ENCODE data around the gene ERG.

ERG gene

DNA sequence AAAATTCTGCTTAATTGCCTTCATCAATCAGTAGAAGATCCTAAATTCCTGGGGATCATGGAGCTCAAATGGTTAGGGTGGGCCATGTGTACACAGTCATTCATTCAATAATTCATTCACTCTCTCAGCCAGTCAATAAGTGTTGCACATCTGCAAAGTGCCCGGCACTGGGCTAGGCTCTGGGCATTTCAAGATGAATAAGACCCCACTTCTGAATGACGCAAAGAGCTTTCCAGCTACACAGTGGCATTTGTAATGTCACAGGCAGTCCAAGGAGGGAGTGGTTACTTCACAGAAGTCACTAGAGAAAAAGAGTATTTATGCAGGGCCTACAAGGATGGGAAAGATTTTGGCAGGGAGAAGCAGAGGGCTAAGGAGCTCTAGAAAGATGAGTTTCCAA is 148.3 kb downstream of the ERG start:
- Histone ChIP-seq H3K27me3 (replicated peaks in 2 of 5; ENCODE audit: control insufficient read depth in 4 of 5, insufficient read depth in 5 of 5, low read length in 4 of 5) (peaks cover 0 to 7% (median 0%) of the 10 kb centered on the region in 5 experiments), H3K9me3 (ENCODE audit: control extremely low read depth in 1 of 5, control insufficient read depth in 4 of 5, insufficient read depth in 2 of 5, low read depth in 1 of 5, low read length in 4 of 5) (no peaks in the 10 kb centered on the region), H3K36me3 (ENCODE audit: control insufficient read depth in 4 of 4, insufficient read depth in 4 of 4, low read length in 3 of 4) (no peaks in the 10 kb centered on the region), H3K27ac (ENCODE audit: insufficient read depth in 1 of 2, low read depth in 1 of 2, low read length in 2 of 2, poor library complexity in 1 of 2, severe bottlenecking in 2 of 2) (no peak overlapping the region), H3K4me3 (ENCODE audit: control insufficient read depth in 1 of 7, extremely low read depth in 1 of 7, insufficient read depth in 4 of 7, low read depth in 2 of 7, low read length in 6 of 7) (no peak overlapping the region), H3K4me1 (ENCODE audit: control extremely low read depth in 1 of 4, control insufficient read depth in 4 of 4, insufficient read depth in 4 of 4, low read length in 3 of 4) (peaks cover 0 to 14% (median 13%) of the 10 kb centered on the region in 4 experiments)
- CTCF ChIA-PET = interaction anchor here (1.4 to 8.9 kb wide), 5 partner anchors 14 to 191 kb away, joined by 4 to 108 read pairs (median 66); no protein-coding TSS in a partner anchor
- POLR2A ChIA-PET = no interaction called here
- WGBS (ENCODE audit: insufficient coverage) = 95% methylated on average over 2 of the region's 2 CpGs
- DNase-seq = no peak

DNA sequence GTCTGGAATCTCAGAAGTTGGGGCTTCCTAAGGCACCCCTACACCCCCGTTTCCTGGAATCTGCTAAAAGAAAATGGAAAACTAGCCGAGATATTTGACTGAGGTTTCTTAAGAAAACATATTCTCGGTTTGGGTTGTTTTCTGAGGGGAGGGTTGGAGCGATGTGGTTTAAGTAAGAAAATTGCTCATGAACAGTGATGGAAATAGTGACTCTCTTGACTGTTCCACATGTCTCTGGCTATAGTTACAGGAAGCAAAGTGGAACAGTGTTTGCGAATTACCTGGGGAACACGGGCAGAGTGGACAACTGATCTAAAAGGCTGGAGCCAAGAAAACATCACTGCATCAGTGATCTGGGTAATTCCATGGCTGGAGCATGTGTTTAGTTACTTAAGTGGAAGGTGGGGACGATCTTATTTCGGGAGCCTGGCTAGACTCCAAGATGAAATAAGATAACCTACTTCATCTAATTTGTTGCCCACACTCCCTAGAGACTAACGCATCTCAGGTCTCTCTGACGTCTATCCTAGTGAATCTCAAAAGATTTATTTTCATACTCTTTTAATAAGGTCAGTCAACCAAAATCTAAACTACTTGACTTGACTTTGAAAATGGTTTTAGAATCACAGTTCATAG is 149.0 kb downstream of the ERG start:
- ChIA-PET POLR2A (no interaction called here), CTCF (interaction anchor here (1.6 to 8.9 kb wide), 2 partner anchors 125 to 131 kb away, joined by 4 to 108 read pairs; no protein-coding TSS in a partner anchor)
- DNase-seq = no peak
- peaks cover 0 to 14% (median 13%) of the 10 kb centered on the region in 4 experiments for H3K4me1 ChIP-seq (ENCODE audit: control extremely low read depth in 1 of 4, control insufficient read depth in 4 of 4, insufficient read depth in 4 of 4, low read length in 3 of 4)
- peaks cover 0 to 7% (median 0%) of the 10 kb centered on the region in 5 experiments for H3K27me3 ChIP-seq (replicated peaks in 2 of 5; ENCODE audit: control insufficient read depth in 4 of 5, insufficient read depth in 5 of 5, low read length in 4 of 5)
- H3K27ac ChIP-seq (ENCODE audit: insufficient read depth in 1 of 2, low read depth in 1 of 2, low read length in 2 of 2, poor library complexity in 1 of 2, severe bottlenecking in 2 of 2) = no peak overlapping the region
- H3K9me3 ChIP-seq (ENCODE audit: control extremely low read depth in 1 of 5, control insufficient read depth in 4 of 5, insufficient read depth in 2 of 5, low read depth in 1 of 5, low read length in 4 of 5) = no peaks in the 10 kb centered on the region
- H3K36me3 ChIP-seq (ENCODE audit: control insufficient read depth in 4 of 4, insufficient read depth in 4 of 4, low read length in 3 of 4) = no peaks in the 10 kb centered on the region
- 93% methylated on average over 7 of the region's 10 CpGs for WGBS (ENCODE audit: insufficient coverage)
- H3K4me3 ChIP-seq (ENCODE audit: control insufficient read depth in 1 of 7, extremely low read depth in 1 of 7, insufficient read depth in 4 of 7, low read depth in 2 of 7, low read length in 6 of 7) = no peak overlapping the region

DNA sequence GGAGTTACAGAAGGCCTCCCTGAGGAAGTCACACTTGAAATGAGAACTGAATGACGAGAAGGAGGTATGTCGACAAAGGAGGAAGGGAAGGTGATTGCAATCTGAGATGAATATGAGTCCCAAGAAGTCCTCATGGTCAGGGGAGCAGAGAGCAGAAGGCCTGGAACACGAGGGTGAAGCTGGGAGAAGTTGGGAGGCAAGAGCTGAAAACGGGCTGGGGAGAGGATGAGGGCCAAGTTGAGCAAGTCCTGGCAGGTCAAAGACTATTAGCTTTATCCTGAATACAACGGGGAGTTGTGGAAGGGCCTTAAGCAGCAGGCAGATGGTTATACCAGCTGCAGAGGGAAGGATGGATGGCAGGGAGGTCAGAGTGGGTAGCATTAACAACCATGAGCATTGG is 152.0 kb downstream of the ERG start:
- Histone ChIP-seq H3K4me1 (ENCODE audit: control extremely low read depth in 1 of 4, control insufficient read depth in 4 of 4, insufficient read depth in 4 of 4, low read length in 3 of 4) (peaks cover 0 to 2% (median 0%) of the 10 kb centered on the region in 4 experiments), H3K27ac (ENCODE audit: insufficient read depth in 1 of 2, low read depth in 1 of 2, low read length in 2 of 2, poor library complexity in 1 of 2, severe bottlenecking in 2 of 2) (no peak overlapping the region), H3K9me3 (ENCODE audit: control extremely low read depth in 1 of 5, control insufficient read depth in 4 of 5, insufficient read depth in 2 of 5, low read depth in 1 of 5, low read length in 4 of 5) (no peaks in the 10 kb centered on the region), H3K27me3 (replicated peaks in 2 of 5; ENCODE audit: control insufficient read depth in 4 of 5, insufficient read depth in 5 of 5, low read length in 4 of 5) (peaks cover 0 to 5% (median 0%) of the 10 kb centered on the region in 5 experiments), H3K4me3 (ENCODE audit: control insufficient read depth in 1 of 7, extremely low read depth in 1 of 7, insufficient read depth in 4 of 7, low read depth in 2 of 7, low read length in 6 of 7) (no peak overlapping the region), H3K36me3 (ENCODE audit: control insufficient read depth in 4 of 4, insufficient read depth in 4 of 4, low read length in 3 of 4) (no peaks in the 10 kb centered on the region)
- WGBS (ENCODE audit: insufficient coverage) = 98% methylated on average over 4 of the region's 5 CpGs
- no peak for DNase-seq
- ChIA-PET POLR2A (no interaction called here), CTCF (interaction anchor here (2.1 kb wide), 1 partner anchor 10 kb away, joined by 7 read pairs; no protein-coding TSS in a partner anchor)

DNA sequence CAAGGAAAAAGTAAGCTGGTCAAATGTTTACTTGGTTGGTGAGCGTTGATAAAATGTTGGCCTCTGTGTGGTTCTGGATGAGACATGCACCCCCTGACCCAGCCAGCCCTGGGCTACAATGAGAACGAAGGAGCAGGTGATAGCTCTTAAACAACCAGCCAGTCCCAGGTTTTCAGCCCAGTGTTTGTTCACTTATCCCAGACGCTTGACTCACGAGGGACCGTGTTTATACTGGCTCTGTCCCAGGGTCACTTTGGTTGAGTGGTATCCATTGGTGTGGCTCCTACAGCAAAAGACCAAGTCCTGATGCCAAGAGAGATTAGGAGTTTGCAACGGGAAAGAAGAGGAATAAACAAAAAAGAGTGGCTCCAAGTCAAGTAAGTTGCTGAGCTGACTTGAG is 154.6 kb downstream of the ERG start:
- Histone ChIP-seq H3K9me3 (ENCODE audit: control extremely low read depth in 1 of 5, control insufficient read depth in 4 of 5, insufficient read depth in 2 of 5, low read depth in 1 of 5, low read length in 4 of 5) (no peaks in the 10 kb centered on the region), H3K27me3 (replicated peaks in 2 of 5; ENCODE audit: control insufficient read depth in 4 of 5, insufficient read depth in 5 of 5, low read length in 4 of 5) (peaks cover 0 to 2% (median 0%) of the 10 kb centered on the region in 5 experiments), H3K36me3 (ENCODE audit: control insufficient read depth in 4 of 4, insufficient read depth in 4 of 4, low read length in 3 of 4) (no peaks in the 10 kb centered on the region), H3K4me1 (ENCODE audit: control extremely low read depth in 1 of 4, control insufficient read depth in 4 of 4, insufficient read depth in 4 of 4, low read length in 3 of 4) (no peaks in the 10 kb centered on the region), H3K27ac (ENCODE audit: insufficient read depth in 1 of 2, low read depth in 1 of 2, low read length in 2 of 2, poor library complexity in 1 of 2, severe bottlenecking in 2 of 2) (no peak overlapping the region), H3K4me3 (ENCODE audit: control insufficient read depth in 1 of 7, extremely low read depth in 1 of 7, insufficient read depth in 4 of 7, low read depth in 2 of 7, low read length in 6 of 7) (no peak overlapping the region)
- POLR2A ChIA-PET = no interaction called here
- CTCF ChIA-PET = interaction anchor here (0.6 to 1.7 kb wide), 5 partner anchors 8 to 125 kb away, joined by 3 to 5 read pairs (median 4); no protein-coding TSS in a partner anchor
- WGBS (ENCODE audit: insufficient coverage) = 98% methylated on average over 5 of the region's 6 CpGs
- no peak for DNase-seq

DNA sequence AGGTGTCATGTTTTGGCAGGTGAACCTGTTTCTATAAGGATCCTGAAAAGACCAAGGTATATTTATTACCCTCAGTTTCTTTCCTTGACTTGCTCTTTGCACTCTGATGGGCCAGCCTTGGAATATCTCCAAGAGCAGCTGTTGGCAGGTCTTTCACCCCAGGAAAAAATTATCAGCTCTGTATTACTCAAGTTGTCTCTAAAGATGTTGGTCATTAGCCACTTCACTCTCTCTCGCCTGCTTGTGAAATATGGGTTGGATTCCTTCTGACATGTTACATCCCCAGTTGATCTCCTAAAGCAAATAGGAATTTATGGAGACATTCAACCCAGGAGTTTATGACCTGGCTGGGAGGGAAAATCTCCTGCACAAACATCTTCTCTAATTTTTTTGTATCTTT is 155.5 kb downstream of the ERG start:
- no peaks in the 10 kb centered on the region for H3K36me3 ChIP-seq (ENCODE audit: control insufficient read depth in 4 of 4, insufficient read depth in 4 of 4, low read length in 3 of 4)
- no peak overlapping the region for H3K27ac ChIP-seq (ENCODE audit: insufficient read depth in 1 of 2, low read depth in 1 of 2, low read length in 2 of 2, poor library complexity in 1 of 2, severe bottlenecking in 2 of 2)
- H3K4me3 ChIP-seq (ENCODE audit: control insufficient read depth in 1 of 7, extremely low read depth in 1 of 7, insufficient read depth in 4 of 7, low read depth in 2 of 7, low read length in 6 of 7) = no peak overlapping the region
- no peak for DNase-seq
- WGBS (ENCODE audit: insufficient coverage) = no CpG with 5 or more reads among the region's 1 CpG
- POLR2A ChIA-PET = no interaction called here
- CTCF ChIA-PET = interaction anchor here (1.3 to 1.7 kb wide), 3 partner anchors 9 to 21 kb away, joined by 3 to 4 read pairs (median 4); no protein-coding TSS in a partner anchor
- no peaks in the 10 kb centered on the region for H3K4me1 ChIP-seq (ENCODE audit: control extremely low read depth in 1 of 4, control insufficient read depth in 4 of 4, insufficient read depth in 4 of 4, low read length in 3 of 4)
- peaks cover 0 to 2% (median 0%) of the 10 kb centered on the region in 5 experiments for H3K27me3 ChIP-seq (replicated peaks in 2 of 5; ENCODE audit: control insufficient read depth in 4 of 5, insufficient read depth in 5 of 5, low read length in 4 of 5)
- no peaks in the 10 kb centered on the region for H3K9me3 ChIP-seq (ENCODE audit: control extremely low read depth in 1 of 5, control insufficient read depth in 4 of 5, insufficient read depth in 2 of 5, low read depth in 1 of 5, low read length in 4 of 5)

DNA sequence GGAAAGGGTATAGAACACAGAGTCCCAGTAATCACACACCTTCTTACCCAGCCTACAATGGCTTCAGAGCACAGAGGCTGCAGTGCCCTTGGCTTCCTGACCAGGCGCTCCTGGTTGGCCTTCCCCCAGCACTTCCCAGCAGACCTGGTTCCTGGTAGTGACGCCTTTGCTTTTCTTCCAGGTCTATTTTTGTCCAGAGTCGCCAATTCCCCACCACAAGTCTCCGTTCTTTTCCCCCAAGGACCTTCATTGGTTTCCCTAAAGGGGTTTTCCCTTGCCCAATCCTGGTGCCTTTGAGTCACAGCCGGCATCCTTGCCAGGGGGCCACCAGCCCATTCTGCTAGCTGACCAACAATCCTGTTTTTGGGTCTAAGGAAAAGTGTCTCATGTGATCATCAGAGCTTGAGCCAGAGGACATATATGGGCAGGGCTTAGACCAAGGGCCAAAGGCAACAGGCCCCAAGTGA is 156.7 kb downstream of the ERG start:
- ChIA-PET CTCF (no interaction called here), POLR2A (no interaction called here)
- DNase-seq = no peak
- 91% methylated on average over 5 of the region's 5 CpGs for WGBS (ENCODE audit: insufficient coverage)
- Histone ChIP-seq H3K4me1 (ENCODE audit: control extremely low read depth in 1 of 4, control insufficient read depth in 4 of 4, insufficient read depth in 4 of 4, low read length in 3 of 4) (no peaks in the 10 kb centered on the region), H3K27me3 (replicated peaks in 2 of 5; ENCODE audit: control insufficient read depth in 4 of 5, insufficient read depth in 5 of 5, low read length in 4 of 5) (no peaks in the 10 kb centered on the region), H3K36me3 (ENCODE audit: control insufficient read depth in 4 of 4, insufficient read depth in 4 of 4, low read length in 3 of 4) (no peaks in the 10 kb centered on the region), H3K9me3 (ENCODE audit: control extremely low read depth in 1 of 5, control insufficient read depth in 4 of 5, insufficient read depth in 2 of 5, low read depth in 1 of 5, low read length in 4 of 5) (no peaks in the 10 kb centered on the region), H3K4me3 (ENCODE audit: control insufficient read depth in 1 of 7, extremely low read depth in 1 of 7, insufficient read depth in 4 of 7, low read depth in 2 of 7, low read length in 6 of 7) (no peak overlapping the region), H3K27ac (ENCODE audit: insufficient read depth in 1 of 2, low read depth in 1 of 2, low read length in 2 of 2, poor library complexity in 1 of 2, severe bottlenecking in 2 of 2) (no peak overlapping the region)

DNA sequence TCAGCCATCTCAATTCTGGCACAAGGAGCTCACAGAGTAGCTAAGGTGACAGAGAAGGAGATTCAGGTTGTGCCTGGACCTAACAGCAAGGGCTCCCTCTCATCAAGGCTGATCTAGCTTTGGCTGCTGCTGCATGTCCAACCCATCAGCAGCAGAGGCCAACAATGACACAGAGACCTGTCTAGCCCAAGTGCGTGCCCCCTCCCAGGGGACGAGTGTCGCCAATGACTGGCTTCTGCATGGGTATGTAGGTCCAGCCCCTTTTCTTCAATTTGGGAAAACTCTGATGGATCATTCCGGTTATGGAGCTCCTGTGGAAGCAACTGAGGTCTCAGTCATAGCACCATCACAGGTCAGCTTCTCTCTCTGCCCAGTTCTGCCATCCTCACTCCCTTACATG is 158.1 kb downstream of the ERG start:
- 95% methylated on average over 4 of the region's 4 CpGs for whole genome bisulfite sequencing (ENCODE audit: insufficient coverage)
- Histone ChIP-seq H3K9me3 (ENCODE audit: control extremely low read depth in 1 of 5, control insufficient read depth in 4 of 5, insufficient read depth in 2 of 5, low read depth in 1 of 5, low read length in 4 of 5) (peaks cover 0 to 3% (median 0%) of the 10 kb centered on the region in 5 experiments), H3K36me3 (ENCODE audit: control insufficient read depth in 4 of 4, insufficient read depth in 4 of 4, low read length in 3 of 4) (no peaks in the 10 kb centered on the region), H3K27ac (ENCODE audit: insufficient read depth in 1 of 2, low read depth in 1 of 2, low read length in 2 of 2, poor library complexity in 1 of 2, severe bottlenecking in 2 of 2) (no peak overlapping the region), H3K27me3 (replicated peaks in 2 of 5; ENCODE audit: control insufficient read depth in 4 of 5, insufficient read depth in 5 of 5, low read length in 4 of 5) (no peaks in the 10 kb centered on the region), H3K4me3 (ENCODE audit: control insufficient read depth in 1 of 7, extremely low read depth in 1 of 7, insufficient read depth in 4 of 7, low read depth in 2 of 7, low read length in 6 of 7) (no peak overlapping the region), H3K4me1 (ENCODE audit: control extremely low read depth in 1 of 4, control insufficient read depth in 4 of 4, insufficient read depth in 4 of 4, low read length in 3 of 4) (no peaks in the 10 kb centered on the region)
- ChIA-PET CTCF (interaction anchor here (0.8 to 1.7 kb wide), 4 partner anchors 11 to 119 kb away, joined by 3 to 4 read pairs (median 3); no protein-coding TSS in a partner anchor), POLR2A (no interaction called here)
- DNase-seq = no peak
